ENCODE data around the gene KLHL34.

The KLHL34 gene

DNA sequence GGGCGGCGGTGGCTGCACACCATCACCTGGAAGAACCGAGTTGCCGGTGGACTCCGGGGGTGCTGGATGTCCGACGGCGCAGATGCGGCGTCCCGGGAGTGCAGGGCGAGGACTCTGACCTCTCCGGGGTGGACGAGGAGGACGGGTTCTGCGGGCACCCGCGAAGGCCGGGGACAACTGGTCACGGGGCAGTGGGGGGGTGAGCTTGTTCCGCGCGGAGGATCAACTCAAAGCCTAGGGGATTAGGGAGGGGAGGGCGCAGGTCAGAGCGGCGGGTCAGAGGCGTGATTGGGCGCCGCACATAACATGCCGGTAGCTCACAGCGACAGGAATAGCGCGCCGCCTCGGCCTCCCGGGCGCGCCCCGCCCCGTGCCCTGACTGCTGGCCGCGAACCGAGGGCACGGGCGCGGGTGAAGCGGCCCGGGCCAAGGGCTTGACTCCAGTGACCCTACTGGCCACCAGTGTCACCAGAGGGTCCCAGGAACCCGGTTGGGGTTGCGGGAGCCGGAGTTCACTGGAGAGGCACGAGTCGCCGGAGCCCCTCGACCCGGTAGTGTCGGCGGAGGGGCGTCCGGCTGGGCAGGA lies at the start of gene KLHL34:
KLHL34 (minus strand) TSS at position 179 of the 586 bp plus-strand sequence. CDS start 542 bp downstream, outside the sequence.
- DNase-seq (ENCODE audit: low read depth) = no peak

- DNase-seq (ENCODE audit: low read depth) = no peak
Measured at GRCh38 chrX:21705225-21705624, 47.1 kb upstream of the KLHL34 start.

GRCh38 chrX:21702725-21703124 lies 44.6 kb upstream of the KLHL34 start:
- DNase-seq (ENCODE audit: low read depth) = no peak

- DNase-seq (ENCODE audit: low read depth) = no peak
Measured at GRCh38 chrX:21700967-21701366, 42.8 kb upstream of the KLHL34 start.

GRCh38 chrX:21700275-21700674 lies 42.1 kb upstream of the KLHL34 start:
- no peak for DNase-seq (ENCODE audit: low read depth)

DNA sequence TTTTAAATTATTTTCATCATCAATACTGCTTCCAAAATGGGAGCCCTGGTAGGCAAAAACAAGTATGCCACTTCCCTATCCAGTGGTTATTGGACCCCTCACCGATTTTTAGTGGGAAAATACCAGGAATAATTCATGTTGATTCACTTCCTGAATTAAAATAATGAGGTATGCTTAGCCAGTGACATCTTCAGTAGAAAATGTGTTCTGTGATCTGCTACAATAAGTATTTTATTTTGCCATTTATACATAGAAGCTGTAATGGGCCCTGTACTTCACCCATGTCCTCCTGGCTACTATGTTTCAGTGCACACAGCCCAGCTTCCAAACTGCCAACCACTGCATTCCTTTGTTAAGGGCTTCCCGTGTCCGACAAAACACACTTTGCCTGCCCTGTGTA lies 41.0 kb upstream of the KLHL34 start:
- DNase-seq (ENCODE audit: low read depth) = no peak

- DNase-seq (ENCODE audit: low read depth) = no peak
Measured at GRCh38 chrX:21698272-21698671, 40.1 kb upstream of the KLHL34 start.

DNA sequence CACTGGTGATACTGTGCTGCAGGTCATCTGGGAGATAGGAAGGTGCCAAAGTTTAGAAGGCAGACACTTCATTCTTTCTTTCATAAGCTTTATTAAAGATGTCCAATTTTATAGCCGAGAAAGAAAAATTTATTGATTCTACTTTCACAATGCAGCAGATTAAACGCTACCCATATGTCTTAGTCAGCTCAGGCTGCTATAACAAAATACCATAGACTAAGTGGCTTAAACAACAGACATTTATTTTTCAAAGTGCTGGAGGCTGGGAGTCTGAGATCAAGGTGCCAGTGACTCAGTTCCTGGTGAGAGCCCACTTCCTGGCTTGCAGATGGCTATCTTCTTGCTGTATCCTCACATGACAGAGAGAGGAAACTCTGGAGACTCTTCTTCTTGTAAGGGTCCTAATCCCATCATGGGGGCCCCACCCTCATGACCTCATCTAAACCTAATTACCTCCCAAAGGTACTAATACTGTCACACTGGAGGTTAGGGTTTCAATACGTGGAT lies 33.4 kb upstream of the KLHL34 start:
- no peak for DNase-seq (ENCODE audit: low read depth)

- no peak for DNase-seq (ENCODE audit: low read depth)
Measured at GRCh38 chrX:21683941-21684340, 25.8 kb upstream of the KLHL34 start.

DNA sequence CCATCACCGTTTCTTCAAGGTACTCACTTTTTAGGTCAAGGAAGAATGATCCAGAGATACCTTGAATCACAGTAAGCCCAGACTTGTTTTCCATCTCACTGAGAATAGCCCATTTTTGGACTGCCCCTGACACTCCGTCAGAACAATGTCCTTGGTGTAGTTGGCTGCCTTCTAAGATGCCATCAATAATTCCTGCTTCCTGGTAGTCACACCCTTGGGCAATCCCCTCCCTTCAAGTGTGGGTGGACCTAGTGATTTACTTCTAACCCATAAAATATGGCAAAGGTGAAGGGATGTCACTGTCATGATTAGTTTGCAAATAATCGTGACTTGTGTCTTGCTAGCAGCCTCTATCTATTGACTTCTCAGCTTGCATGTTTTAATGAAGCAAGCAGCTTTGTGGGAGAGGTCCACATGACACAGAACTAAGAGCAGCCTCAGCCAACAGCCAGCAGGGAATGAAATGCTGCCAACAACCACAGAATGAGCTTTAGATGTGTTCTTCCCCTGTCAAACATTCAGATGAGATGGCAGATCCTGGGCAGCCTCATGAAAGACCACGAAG lies 20.0 kb upstream of the KLHL34 start:
- no peak for DNase-seq (ENCODE audit: low read depth)

GRCh38 chrX:21675931-21676330 lies 17.8 kb upstream of the KLHL34 start:
- no peak for DNase-seq (ENCODE audit: low read depth)

GRCh38 chrX:21674430-21675186 lies 16.5 kb upstream of the KLHL34 start:
- DNase-seq (ENCODE audit: low read depth) = no peak

GRCh38 chrX:21666679-21667078 lies 8.5 kb upstream of the KLHL34 start:
- DNase-seq (ENCODE audit: low read depth) = no peak

DNA sequence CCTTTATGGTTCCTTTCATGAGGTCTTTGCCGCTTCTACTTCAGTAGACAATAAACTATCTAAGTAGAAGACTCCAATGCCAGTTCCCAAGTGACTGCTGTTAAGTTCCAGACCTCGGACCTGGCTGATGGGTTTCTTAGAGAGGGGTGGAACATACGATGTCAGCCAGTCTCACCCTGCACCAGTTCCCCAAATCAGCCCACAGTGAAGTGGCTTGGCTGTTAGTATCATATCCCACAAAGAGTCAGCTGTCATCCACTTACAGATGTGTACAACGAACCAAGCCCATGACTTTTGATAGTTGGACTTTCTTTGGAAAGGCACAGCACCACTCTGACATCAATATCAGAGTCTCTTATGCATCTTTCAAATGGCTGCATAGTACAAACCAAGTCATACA lies 8.1 kb upstream of the KLHL34 start:
- no peak for DNase-seq (ENCODE audit: low read depth)

DNA sequence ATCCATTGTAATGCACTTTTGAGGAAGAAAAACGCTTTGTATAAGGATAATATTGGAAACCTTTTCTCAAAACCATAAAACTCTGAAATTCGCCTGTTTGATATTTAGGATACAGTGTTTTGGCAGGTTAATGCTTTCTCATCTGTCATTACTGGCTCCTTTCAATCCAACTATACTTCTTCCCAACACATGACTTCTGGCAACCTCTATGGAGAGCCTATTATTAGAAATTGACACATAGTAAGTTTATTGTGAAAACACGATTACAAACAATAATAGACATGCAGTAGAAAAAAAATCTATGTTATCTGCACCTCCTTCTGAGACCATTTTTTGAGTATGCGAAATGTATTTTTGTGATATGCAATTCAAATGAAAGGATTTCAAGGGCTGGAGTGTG lies 4.6 kb upstream of the KLHL34 start:
- no peak for DNase-seq (ENCODE audit: low read depth)

- no peak for DNase-seq (ENCODE audit: low read depth)
Measured at GRCh38 chrX:21661316-21661715, 3.2 kb upstream of the KLHL34 start.

DNA sequence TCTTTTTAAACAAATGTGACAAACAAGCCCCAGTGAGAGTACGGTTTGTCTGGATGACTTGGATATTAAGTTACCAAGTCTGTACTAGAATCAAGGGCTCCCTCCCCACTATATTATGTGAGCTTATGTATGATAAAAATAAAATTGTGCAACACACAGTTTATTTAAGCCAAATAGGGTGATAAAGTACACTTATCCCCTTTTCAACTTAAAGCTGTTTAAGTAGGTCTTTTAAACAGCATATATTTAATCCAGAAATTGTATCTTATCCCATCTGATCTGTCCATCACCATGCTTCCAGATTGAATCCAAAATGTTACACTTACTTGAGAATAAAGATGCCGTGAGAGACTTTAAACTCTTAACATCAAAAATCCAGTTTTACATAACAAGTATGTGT lies 2.0 kb upstream of the KLHL34 start:
- no peak for DNase-seq (ENCODE audit: low read depth)

GRCh38 chrX:21659320-21659719 lies 1.2 kb upstream of the KLHL34 start:
- DNase-seq (ENCODE audit: low read depth) = no peak

GRCh38 chrX:21658746-21659145 lies 616 bp upstream of the KLHL34 start:
- DNase-seq (ENCODE audit: low read depth) = no peak

- DNase-seq (ENCODE audit: low read depth) = no peak
Measured at GRCh38 chrX:21657318-21658151, 595 bp downstream of the KLHL34 start.

DNA sequence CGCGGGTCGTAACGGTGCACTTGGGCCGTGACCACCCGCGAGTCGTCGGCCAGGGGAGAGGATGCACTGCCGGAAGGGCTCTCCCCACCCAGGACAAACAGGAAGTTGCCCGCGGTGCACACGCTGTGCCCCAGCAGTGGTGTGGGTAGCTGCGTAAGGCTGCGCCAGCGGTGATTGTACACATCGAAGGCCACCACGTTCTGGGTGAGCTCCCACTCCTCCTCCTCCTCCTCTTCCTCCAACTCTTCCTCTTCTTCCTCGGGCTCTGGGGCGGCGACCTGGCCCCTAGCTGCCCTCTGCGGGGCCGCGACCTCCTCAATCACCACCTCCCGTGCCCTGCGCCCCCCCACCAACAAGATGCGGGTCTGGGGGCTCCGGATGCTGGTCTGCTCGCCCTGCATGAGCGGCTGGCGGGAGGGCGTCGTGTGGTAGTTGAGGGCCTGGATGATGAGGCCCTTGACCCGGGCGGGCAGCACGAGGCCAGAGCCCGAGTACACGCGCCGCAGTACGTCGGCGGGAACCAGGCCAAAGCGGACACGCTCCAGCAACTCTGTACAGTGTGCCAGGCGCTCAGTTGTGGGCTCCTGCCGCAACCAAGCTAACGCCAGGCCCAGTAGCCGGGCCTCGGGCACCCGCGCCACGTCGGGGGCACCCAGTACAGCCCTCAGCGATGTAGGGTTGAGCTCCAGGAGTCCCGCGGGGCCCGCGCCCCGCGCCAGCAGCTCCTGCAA lies 1.4 kb downstream of the KLHL34 start:
- DNase-seq (ENCODE audit: low read depth) = no peak
